Natural killer cell (primary cell): ENCODE data around the gene ZFAND2B. TPM values are rescaled to one million over a fixed set of nuclear protein-coding genes. Genes with fewer than 3 reads are reported as not detected.
"Not testable (repeated sequence)": the region's sequence is repeated elsewhere in the genome, so short reads cannot be mapped to it uniquely, and the experiment has no call there.

Experiments used
- ATAC-seq, 3 donors: fragments of 150-1000 bp in 2 of 3; fragments of 200-7000 bp in 1 of 3; cut with Tn5 transposase; 1 replicate in 1 of 3; 2 replicates in 2 of 3; pipeline ENCODE4 v1.10.0; 2021; ENCODE audit warnings: mild to moderate bottlenecking in 2 of 3, moderate library complexity in 2 of 3
- DNase-seq, 2 donors: peaks; one replicate each; pipeline versions ENCODE4 v3.0.0 to v3.0.0-alpha.2; 2013 to 2021; ENCODE audit warnings: mixed read lengths in 1 of 2
- H3K27ac ChIP-seq: one replicate; pipeline ENCODE4 v1.5.1; 2013; ENCODE audit warnings: mild to moderate bottlenecking, low read length
- H3K27me3 ChIP-seq: one replicate; pipeline ENCODE4 v1.6.1; 2013; ENCODE audit warnings: low read length; ENCODE audit not compliant: control insufficient read depth, insufficient read depth
- H3K36me3 ChIP-seq: one replicate; pipeline ENCODE4 v1.6.1; 2013; ENCODE audit warnings: low read length; ENCODE audit not compliant: control insufficient read depth, insufficient read depth
- H3K4me1 ChIP-seq: one replicate; pipeline ENCODE4 v1.6.1; 2013; ENCODE audit warnings: low read length; ENCODE audit not compliant: control insufficient read depth, insufficient read depth
- H3K4me3 ChIP-seq: one replicate; pipeline ENCODE4 v1.5.1; 2013; ENCODE audit warnings: low read length
- H3K9me3 ChIP-seq: one replicate; pipeline ENCODE4 v1.6.1; 2013; ENCODE audit warnings: low read length; ENCODE audit not compliant: control insufficient read depth, insufficient read depth
- H3K27ac Mint-ChIP-seq, 2 donors: one replicate each; pipeline ENCODE4 v1.8.0; 2022; ENCODE audit warnings: mild to moderate bottlenecking in 2 of 2, mixed read lengths in 2 of 2, moderate library complexity in 1 of 2
- H3K27me3 Mint-ChIP-seq, 2 donors: one replicate each; pipeline ENCODE4 v1.8.0; 2022; ENCODE audit warnings: low read depth in 2 of 2, mixed read lengths in 2 of 2
- H3K36me3 Mint-ChIP-seq: one replicate; pipeline ENCODE4 v1.8.0; 2022; ENCODE audit warnings: mixed read lengths
- H3K4me1 Mint-ChIP-seq, 2 donors: one replicate each; pipeline ENCODE4 v1.8.0; 2022; ENCODE audit warnings: mixed read lengths in 2 of 2
- H3K4me3 Mint-ChIP-seq: one replicate; pipeline ENCODE4 v1.8.0; 2022; ENCODE audit warnings: mild to moderate bottlenecking, moderate library complexity, mixed read lengths
- H3K9me3 Mint-ChIP-seq, 2 donors: one replicate each; pipeline ENCODE4 v1.8.0; 2022; ENCODE audit warnings: mixed read lengths in 2 of 2
- WGBS: methylation state at CpG from one replicate; pipeline ENCODE4 v1.1.7; 2013; ENCODE audit warnings: missing lambda C conversion rate; ENCODE audit not compliant: insufficient coverage; 5-methylcytosine and 5-hydroxymethylcytosine counted together
- intact Hi-C: fragments of 100-400 bp; cut with micrococcal nuclease; formaldehyde crosslinking; loops from one replicate; pipeline ENCODE4 v1.14.2; 2022
- total RNA-seq, 4 donors: library from RNA; stranded (reverse); fragments of 120-200 nt in 1 of 4; gene quantifications; one replicate each; pipeline versions ENCODE4 v1.2.3 to v1.2.4, GENCODE V29; 2013 to 2022
- TF ChIP-seq, protein P1 (sequence below): fragments of 200-600 bp; IDR thresholded peaks from one replicate; pipeline ENCODE4 v1.8.0; 2022; ENCODE audit warnings: antibody characterized with exemption

The ZFAND2B gene
- total RNA-seq, 3 donors from 2014 or later (not counting 1 experiment from before 2014, with no cell fraction given) = 67.6 to 84.0 (median 83.4) TPM

GRCh38 chr2:219252900-219253752 lies 46.5 kb downstream of the ZFAND2B start, which contains the start of gene TUBA4B:
Gene TUBA4B (plus strand): TSS chr2:219253243. CDS start chr2:219253408, 165 bp downstream.
- H3K27me3 Mint-ChIP-seq = peaks cover 0 to 3% of the 10 kb centered on the region in 2 donors
- peak; percentile 47 to 65 for DNase-seq
- peaks cover 37 to 57% of the 10 kb centered on the region in 2 donors for H3K4me1 Mint-ChIP-seq
- Histone ChIP-seq H3K36me3 (peaks cover 36% of the 10 kb centered on the region), H3K4me1 (peaks cover 58% of the 10 kb centered on the region), H3K27ac (peak within 1 kb of the TSS; percentile 97), H3K9me3 (no peaks in the 10 kb centered on the region), H3K4me3 (peak within 1 kb of the TSS; percentile 93), H3K27me3 (no peaks in the 10 kb centered on the region)
- peak within 1 kb of the TSS; percentile 86 to 98 for H3K27ac Mint-ChIP-seq
- H3K36me3 Mint-ChIP-seq = no peaks in the 10 kb centered on the region
- TF ChIP-seq, protein P1, sequence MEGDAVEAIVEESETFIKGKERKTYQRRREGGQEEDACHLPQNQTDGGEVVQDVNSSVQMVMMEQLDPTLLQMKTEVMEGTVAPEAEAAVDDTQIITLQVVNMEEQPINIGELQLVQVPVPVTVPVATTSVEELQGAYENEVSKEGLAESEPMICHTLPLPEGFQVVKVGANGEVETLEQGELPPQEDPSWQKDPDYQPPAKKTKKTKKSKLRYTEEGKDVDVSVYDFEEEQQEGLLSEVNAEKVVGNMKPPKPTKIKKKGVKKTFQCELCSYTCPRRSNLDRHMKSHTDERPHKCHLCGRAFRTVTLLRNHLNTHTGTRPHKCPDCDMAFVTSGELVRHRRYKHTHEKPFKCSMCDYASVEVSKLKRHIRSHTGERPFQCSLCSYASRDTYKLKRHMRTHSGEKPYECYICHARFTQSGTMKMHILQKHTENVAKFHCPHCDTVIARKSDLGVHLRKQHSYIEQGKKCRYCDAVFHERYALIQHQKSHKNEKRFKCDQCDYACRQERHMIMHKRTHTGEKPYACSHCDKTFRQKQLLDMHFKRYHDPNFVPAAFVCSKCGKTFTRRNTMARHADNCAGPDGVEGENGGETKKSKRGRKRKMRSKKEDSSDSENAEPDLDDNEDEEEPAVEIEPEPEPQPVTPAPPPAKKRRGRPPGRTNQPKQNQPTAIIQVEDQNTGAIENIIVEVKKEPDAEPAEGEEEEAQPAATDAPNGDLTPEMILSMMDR = no peak
- H3K4me3 Mint-ChIP-seq = peak within 1 kb of the TSS; percentile 88
- peak; percentile 14 to 33 (median 31) for ATAC-seq
- no peaks in the 10 kb centered on the region for H3K9me3 Mint-ChIP-seq
- intact Hi-C loops = loop anchor here (1.0 kb wide), 5 partner anchors 8 to 93 kb away; partner anchors contain the start of genes ANKZF1, ATG9A, GLB1L and NHEJ1
- 0% methylated on average over 47 of the region's 49 CpGs for WGBS

DNA sequence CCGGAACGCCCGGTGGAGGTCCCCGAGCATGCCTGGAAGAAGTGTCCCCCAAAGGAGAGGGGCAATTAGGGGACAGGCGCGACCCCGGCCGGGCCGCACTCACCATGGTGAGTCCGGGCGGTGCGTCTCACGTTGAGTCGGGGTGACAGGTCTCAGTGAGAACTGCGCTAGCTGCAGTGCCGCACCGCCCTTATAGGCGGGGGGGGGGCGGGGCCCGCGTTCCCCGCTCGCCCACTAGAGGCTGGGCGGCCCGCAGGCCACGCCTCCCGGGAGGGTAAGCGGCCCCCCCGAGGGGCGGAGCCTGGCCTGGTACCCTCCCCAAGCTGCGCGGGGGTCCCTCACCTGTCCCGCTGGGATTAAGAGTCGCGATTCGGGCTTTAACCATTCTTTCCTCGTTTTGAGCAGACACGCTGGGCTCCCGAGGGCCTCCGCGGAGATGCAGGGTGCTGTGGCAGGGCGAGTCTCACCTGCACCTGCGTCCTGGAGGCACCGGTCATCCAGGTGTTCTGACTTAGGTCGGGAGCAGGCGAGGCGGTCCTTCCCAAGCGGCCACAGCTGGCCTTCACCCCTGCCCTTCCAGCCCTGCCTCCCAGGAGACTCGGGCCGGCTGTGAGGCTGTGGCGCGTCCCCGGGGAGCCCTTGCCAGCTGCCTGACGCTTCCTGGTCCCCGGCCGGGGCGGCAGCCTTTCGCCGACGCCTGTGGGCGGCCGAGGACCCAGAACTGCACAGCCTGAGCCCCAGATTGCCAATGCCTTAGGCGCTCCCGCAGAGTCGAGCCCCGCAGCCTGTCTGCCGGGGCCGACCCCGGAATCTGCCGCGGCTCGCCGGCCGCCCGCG lies 47.4 kb downstream of the ZFAND2B start, which contains the start of gene TUBA4A:
Gene TUBA4A (minus strand): TSS at position 166 of the 837 bp plus-strand sequence. CDS start 60 bp downstream, at position 106.
- WGBS = under 1% methylated on average over 76 of the region's 76 CpGs
- DNase-seq = peak; percentile 91 to 95
- Mint-ChIP-seq H3K27ac (peak within 1 kb of the TSS; percentile 86 to 98), H3K4me1 (peaks cover 29 to 48% of the 10 kb centered on the region in 2 donors), H3K27me3 (peaks cover 0 to 3% of the 10 kb centered on the region in 2 donors), H3K36me3 (no peaks in the 10 kb centered on the region), H3K9me3 (no peaks in the 10 kb centered on the region), H3K4me3 (peak within 1 kb of the TSS; percentile 88)
- Histone ChIP-seq H3K9me3 (no peaks in the 10 kb centered on the region), H3K27me3 (no peaks in the 10 kb centered on the region), H3K36me3 (peaks cover 28% of the 10 kb centered on the region), H3K4me3 (peak within 1 kb of the TSS; percentile 93), H3K4me1 (peaks cover 50% of the 10 kb centered on the region), H3K27ac (peak within 1 kb of the TSS; percentile 97)
- peak; percentile 78 to 92 (median 86) for ATAC-seq
- intact Hi-C loops = loop anchor here (1.0 to 2.0 kb wide), 8 partner anchors 9 to 133 kb away; partner anchors contain the start of genes ANKZF1, ATG9A, CNPPD1 and DNAJB2
- TF ChIP-seq, protein P1 = no peak

GRCh38 chr2:219254590-219255201 lies 48.1 kb downstream of the ZFAND2B start:
- H3K36me3 ChIP-seq = peaks cover 22% of the 10 kb centered on the region
- H3K4me1 ChIP-seq = peaks cover 43% of the 10 kb centered on the region
- DNase-seq (peak; percentile 48 to 76), ATAC-seq (peak; percentile 31 to 65 (median 37))
- Mint-ChIP-seq H3K27me3 (peaks cover 5 to 6% of the 10 kb centered on the region in 2 donors), H3K27ac (peak overlapping the region; percentile 86 to 98), H3K4me1 (peaks cover 22 to 41% of the 10 kb centered on the region in 2 donors), H3K9me3 (no peaks in the 10 kb centered on the region), H3K36me3 (no peaks in the 10 kb centered on the region), H3K4me3 (peak overlapping the region; percentile 88)
- H3K9me3 ChIP-seq = no peaks in the 10 kb centered on the region
- no peaks in the 10 kb centered on the region for H3K27me3 ChIP-seq
- WGBS = 1% methylated on average over 12 of the region's 12 CpGs
- H3K27ac ChIP-seq = peak overlapping the region; percentile 97
- peak overlapping the region; percentile 93 for H3K4me3 ChIP-seq
- TF ChIP-seq, protein P1 = no peak
- intact Hi-C loops = loop anchor here (1.0 to 5.0 kb wide), 4 partner anchors 25 to 687 kb away; partner anchors contain the start of genes CNOT9, CNPPD1, DNAJB2 and DNPEP

GRCh38 chr2:219258942-219259341 lies 52.4 kb downstream of the ZFAND2B start:
- 97% methylated on average over 7 of the region's 10 CpGs for WGBS
- not testable (repeated sequence) for ATAC-seq, H3K27ac Mint-ChIP-seq, H3K4me1 Mint-ChIP-seq, DNase-seq, H3K9me3 ChIP-seq, H3K36me3 Mint-ChIP-seq, H3K27ac ChIP-seq, H3K9me3 Mint-ChIP-seq, H3K27me3 ChIP-seq, H3K36me3 ChIP-seq, H3K4me3 ChIP-seq, H3K4me3 Mint-ChIP-seq
- peaks cover 21 to 26% of the 10 kb centered on the region in 2 donors for H3K27me3 Mint-ChIP-seq
- peaks cover 12% of the 10 kb centered on the region for H3K4me1 ChIP-seq
- intact Hi-C loops = loop anchor here (5.0 kb wide), 1 partner anchor 692 kb away; the partner anchor contains the start of genes CNOT9 and USP37
